HepG2 (cell line): Measurements from ENCODE around the gene TNFSF9. TPM values are rescaled to one million over a fixed set of nuclear protein-coding genes. Genes with fewer than 3 reads are reported as not detected.

ENCODE experiments used
- AGO1 ChIP-seq: fragments of 200-400 bp; formaldehyde crosslinking; IDR thresholded peaks from 2 replicates; pipeline ENCODE4 v1.6.1; 2017; ENCODE audit warnings: mild to moderate bottlenecking, low read depth, low read length, moderate library complexity; ENCODE audit not compliant: poor library complexity, severe bottlenecking
- CREB1 ChIP-seq, 2 experiments: fragments of 450-650 bp in 1 of 2; IDR thresholded peaks; 2 replicates each; pipeline ENCODE4 v1.6.1; 2016 to 2017; ENCODE audit warnings: control low read depth in 1 of 2, mild to moderate bottlenecking in 1 of 2, missing compliant biosample characterization in 1 of 2, missing genetic modification characterization in 1 of 2
- EHMT2 ChIP-seq: fragments of 200-600 bp; sonication (generic); IDR thresholded peaks from 2 replicates; pipeline ENCODE4 v1.7.0; 2017; ENCODE audit warnings: antibody characterized with exemption, low read depth, low read length, borderline replicate concordance
- ELF1 ChIP-seq: sonication (generic); formaldehyde crosslinking; IDR thresholded peaks from 2 replicates; pipeline ENCODE4 v1.4.0; 2020; ENCODE audit warnings: missing genetic modification reagents
- ETV5 ChIP-seq: IDR thresholded peaks from 2 replicates; pipeline ENCODE4 v1.6.1; 2018; ENCODE audit warnings: missing biosample characterization, missing genetic modification reagents, inconsistent platforms, borderline replicate concordance
- FOSL1 ChIP-seq: sonication (generic); formaldehyde crosslinking; IDR thresholded peaks from 2 replicates; pipeline ENCODE4 v1.9.0; 2021; ENCODE audit warnings: missing genetic modification reagents, borderline replicate concordance
- GABPB1 ChIP-seq: IDR thresholded peaks from 2 replicates; pipeline ENCODE4 v1.6.1; 2016; ENCODE audit warnings: mild to moderate bottlenecking, missing genetic modification reagents, moderate library complexity, missing compliant biosample characterization
- KDM6A ChIP-seq: IDR thresholded peaks from 2 replicates; pipeline ENCODE4 v1.6.1; 2016; ENCODE audit warnings: low read depth
- MZF1 ChIP-seq: sonication (generic); formaldehyde crosslinking; IDR thresholded peaks from 2 replicates; pipeline ENCODE4 v1.8.1; 2023; ENCODE audit warnings: mild to moderate bottlenecking, missing genetic modification reagents, borderline replicate concordance
- PCBP1 ChIP-seq: fragments of 200-400 bp; formaldehyde crosslinking; IDR thresholded peaks from 2 replicates; pipeline ENCODE4 v1.6.1; 2017; ENCODE audit warnings: mild to moderate bottlenecking, low read depth, low read length, borderline replicate concordance
- PHF21A ChIP-seq: sonication (generic); formaldehyde crosslinking; IDR thresholded peaks from 2 replicates; pipeline ENCODE4 v1.5.0; 2020; ENCODE audit warnings: mild to moderate bottlenecking, missing genetic modification reagents
- RAD21 ChIP-seq: fragments of 450-650 bp; formaldehyde crosslinking; IDR thresholded peaks from 2 replicates; pipeline ENCODE4 v1.5.0; 2020; ENCODE audit warnings: mild to moderate bottlenecking
- SRSF9 ChIP-seq: fragments of 200-400 bp; formaldehyde crosslinking; IDR thresholded peaks from 2 replicates; pipeline ENCODE4 v1.6.1; 2018; ENCODE audit warnings: borderline replicate concordance, mild to moderate bottlenecking, low read depth, low read length; ENCODE audit not compliant: insufficient read depth, poor library complexity, severe bottlenecking
- ZFP41 ChIP-seq: sonication (generic); formaldehyde crosslinking; IDR thresholded peaks from 2 replicates; pipeline ENCODE4 v1.4.0; 2020; ENCODE audit warnings: mild to moderate bottlenecking, missing genetic modification reagents, borderline replicate concordance
- ZMYM2 ChIP-seq: sonication (generic); formaldehyde crosslinking; IDR thresholded peaks from 2 replicates; pipeline ENCODE4 v1.8.0; 2022; ENCODE audit warnings: mild to moderate bottlenecking, missing genetic modification reagents
- ZNF556 ChIP-seq: sonication (generic); formaldehyde crosslinking; IDR thresholded peaks from 2 replicates; pipeline ENCODE4 v1.4.0; 2020; ENCODE audit warnings: mild to moderate bottlenecking, missing genetic modification reagents, borderline replicate concordance
- ZNF703 ChIP-seq: sonication (generic); formaldehyde crosslinking; IDR thresholded peaks from 2 replicates; pipeline ENCODE4 v1.5.1; 2020; ENCODE audit warnings: missing genetic modification reagents, mild to moderate bottlenecking, moderate library complexity, borderline replicate concordance
- polyA plus RNA-seq, 8 experiments: library from polyadenylated mRNA; depleted of rRNA in 3 of 8; stranded (reverse) in 7 of 8; unstranded in 1 of 8; fragments of >200 nt; fragmentation: Illumina TruSeq in 4 of 8; extraction: Trizol in 4 of 8; gene quantifications; 2 replicates each; pipeline versions ENCODE4 v1.2.1 to v1.2.3, GENCODE V29; 2011 to 2016; ENCODE audit warnings: low read depth in 4 of 8, missing spikeins in 1 of 8, mixed read lengths in 1 of 8; ENCODE audit not compliant: insufficient read depth in 1 of 8
- total RNA-seq, 5 experiments: library from RNA; depleted of rRNA; stranded (reverse); fragments of >200 nt; fragmentation: Illumina TruSeq; extraction: Trizol; gene quantifications; 2 replicates each; pipeline ENCODE4 v1.2.3, GENCODE V29; 2016; ENCODE audit warnings: low read depth in 1 of 5
- TF ChIP-seq, protein P1 (sequence below): sonication (generic); formaldehyde crosslinking; IDR thresholded peaks from 2 replicates; pipeline ENCODE4 v1.4.0; 2020; ENCODE audit warnings: missing genetic modification reagents
- TF ChIP-seq, protein P2 (sequence below): sonication (generic); formaldehyde crosslinking; IDR thresholded peaks from 2 replicates; pipeline ENCODE4 v1.5.0; 2020; ENCODE audit warnings: missing genetic modification reagents
- TF ChIP-seq, protein P3 (sequence below): sonication (generic); formaldehyde crosslinking; IDR thresholded peaks from 2 replicates; pipeline ENCODE4 v1.4.0; 2020; ENCODE audit warnings: missing genetic modification reagents
- TF ChIP-seq, protein P4 (sequence below): sonication (generic); formaldehyde crosslinking; IDR thresholded peaks from 2 replicates; pipeline ENCODE4 v1.5.0; 2020; ENCODE audit warnings: missing genetic modification reagents, mild to moderate bottlenecking, borderline replicate concordance
- TF ChIP-seq, protein P5 (sequence below): IDR thresholded peaks from 2 replicates; pipeline ENCODE4 v1.6.1; 2016; ENCODE audit warnings: missing genetic modification reagents, missing compliant biosample characterization

The TNFSF9 gene
- total and polyA plus RNA-seq, 2 of the 13 experiments (the other 11 are each of a cell fraction or from before 2014, with no cell fraction given) = 1.0 to 1.8 TPM

DNA sequence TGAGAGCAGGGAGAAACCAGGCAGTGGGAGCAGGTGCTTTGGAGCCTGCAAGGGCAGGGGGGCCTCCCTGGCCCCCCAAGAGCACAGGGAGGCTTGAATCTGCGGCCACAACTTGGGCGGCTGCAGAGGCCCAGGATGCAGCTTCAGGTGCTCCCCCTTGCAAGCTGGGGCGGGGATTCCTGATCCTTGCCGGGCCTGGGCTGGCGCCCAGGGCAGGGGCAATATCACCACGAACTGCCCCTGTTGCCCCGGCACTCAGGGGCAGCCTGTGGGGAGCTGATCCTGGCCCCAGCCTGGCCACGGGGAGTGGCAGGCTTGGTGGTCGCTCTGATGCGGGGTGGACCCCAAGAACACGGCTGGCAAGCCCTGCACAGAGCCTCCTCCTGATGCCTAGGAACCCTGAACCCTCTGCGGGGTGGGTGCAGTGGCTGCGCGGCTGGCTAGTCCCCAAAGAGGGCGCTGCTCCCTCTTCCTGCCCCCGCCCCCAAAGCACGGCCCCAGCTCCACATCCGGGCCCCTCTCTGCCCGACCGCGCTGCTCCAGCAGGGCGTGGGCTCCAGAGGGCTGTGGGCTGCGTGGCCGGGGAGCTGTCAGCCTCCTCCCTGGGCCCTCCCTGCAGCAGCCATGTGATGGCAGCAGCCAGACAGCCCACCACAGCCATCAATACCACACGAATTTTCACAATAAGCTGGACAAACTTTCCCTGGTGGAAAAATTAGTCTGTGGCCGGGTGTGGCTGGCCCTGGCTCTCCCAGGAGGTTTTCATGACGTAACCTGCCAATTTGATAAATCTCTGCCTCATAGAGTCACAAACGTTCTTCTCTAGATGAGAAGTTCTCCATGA is 21.0 kb downstream of the TNFSF9 start (continued):
- TF ChIP-seq MZF1 (CRISPR knock-in tag) (0 out of 2 replicates have a peak, but pooled peaks have one; percentile 26), ZMYM2 (CRISPR knock-in tag) (no peak), ZNF556 (0 out of 2 replicates have a peak, but pooled peaks have one; percentile 26), EHMT2 (no peak), PCBP1 (no peak), GABPB1 (CRISPR knock-in tag) (peak; percentile 85), AGO1 (no peak), RAD21 (CRISPR knock-in tag) (peak; percentile 41; the same call in 1 of the 2 replicates), CREB1 (IDR thresholded peaks at IDR 0.05) (no peak), CREB1 (CRISPR knock-in tag; IDR thresholded peaks at IDR 0.05) (no peak), ZFP41 (CRISPR knock-in tag) (no peak), SRSF9 (no peak), PHF21A (CRISPR knock-in tag) (no peak), ZNF703 (CRISPR knock-in tag) (no peak), KDM6A (CRISPR knock-in tag) (no peak), ELF1 (peak; percentile 29; the same call in 1 of the 2 replicates), FOSL1 (CRISPR knock-in tag) (no peak), ETV5 (CRISPR knock-in tag) (peak; percentile 82)
- TF ChIP-seq, protein P1, sequence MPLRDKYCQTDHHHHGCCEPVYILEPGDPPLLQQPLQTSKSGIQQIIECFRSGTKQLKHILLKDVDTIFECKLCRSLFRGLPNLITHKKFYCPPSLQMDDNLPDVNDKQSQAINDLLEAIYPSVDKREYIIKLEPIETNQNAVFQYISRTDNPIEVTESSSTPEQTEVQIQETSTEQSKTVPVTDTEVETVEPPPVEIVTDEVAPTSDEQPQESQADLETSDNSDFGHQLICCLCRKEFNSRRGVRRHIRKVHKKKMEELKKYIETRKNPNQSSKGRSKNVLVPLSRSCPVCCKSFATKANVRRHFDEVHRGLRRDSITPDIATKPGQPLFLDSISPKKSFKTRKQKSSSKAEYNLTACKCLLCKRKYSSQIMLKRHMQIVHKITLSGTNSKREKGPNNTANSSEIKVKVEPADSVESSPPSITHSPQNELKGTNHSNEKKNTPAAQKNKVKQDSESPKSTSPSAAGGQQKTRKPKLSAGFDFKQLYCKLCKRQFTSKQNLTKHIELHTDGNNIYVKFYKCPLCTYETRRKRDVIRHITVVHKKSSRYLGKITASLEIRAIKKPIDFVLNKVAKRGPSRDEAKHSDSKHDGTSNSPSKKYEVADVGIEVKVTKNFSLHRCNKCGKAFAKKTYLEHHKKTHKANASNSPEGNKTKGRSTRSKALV (CRISPR knock-in tag) = no peak
- TF ChIP-seq, protein P2, sequence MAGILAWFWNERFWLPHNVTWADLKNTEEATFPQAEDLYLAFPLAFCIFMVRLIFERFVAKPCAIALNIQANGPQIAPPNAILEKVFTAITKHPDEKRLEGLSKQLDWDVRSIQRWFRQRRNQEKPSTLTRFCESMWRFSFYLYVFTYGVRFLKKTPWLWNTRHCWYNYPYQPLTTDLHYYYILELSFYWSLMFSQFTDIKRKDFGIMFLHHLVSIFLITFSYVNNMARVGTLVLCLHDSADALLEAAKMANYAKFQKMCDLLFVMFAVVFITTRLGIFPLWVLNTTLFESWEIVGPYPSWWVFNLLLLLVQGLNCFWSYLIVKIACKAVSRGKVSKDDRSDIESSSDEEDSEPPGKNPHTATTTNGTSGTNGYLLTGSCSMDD = no peak
- TF ChIP-seq, protein P3, sequence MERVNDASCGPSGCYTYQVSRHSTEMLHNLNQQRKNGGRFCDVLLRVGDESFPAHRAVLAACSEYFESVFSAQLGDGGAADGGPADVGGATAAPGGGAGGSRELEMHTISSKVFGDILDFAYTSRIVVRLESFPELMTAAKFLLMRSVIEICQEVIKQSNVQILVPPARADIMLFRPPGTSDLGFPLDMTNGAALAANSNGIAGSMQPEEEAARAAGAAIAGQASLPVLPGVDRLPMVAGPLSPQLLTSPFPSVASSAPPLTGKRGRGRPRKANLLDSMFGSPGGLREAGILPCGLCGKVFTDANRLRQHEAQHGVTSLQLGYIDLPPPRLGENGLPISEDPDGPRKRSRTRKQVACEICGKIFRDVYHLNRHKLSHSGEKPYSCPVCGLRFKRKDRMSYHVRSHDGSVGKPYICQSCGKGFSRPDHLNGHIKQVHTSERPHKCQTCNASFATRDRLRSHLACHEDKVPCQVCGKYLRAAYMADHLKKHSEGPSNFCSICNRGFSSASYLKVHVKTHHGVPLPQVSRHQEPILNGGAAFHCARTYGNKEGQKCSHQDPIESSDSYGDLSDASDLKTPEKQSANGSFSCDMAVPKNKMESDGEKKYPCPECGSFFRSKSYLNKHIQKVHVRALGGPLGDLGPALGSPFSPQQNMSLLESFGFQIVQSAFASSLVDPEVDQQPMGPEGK (CRISPR knock-in tag) = peak; percentile 89
- TF ChIP-seq, protein P4, sequence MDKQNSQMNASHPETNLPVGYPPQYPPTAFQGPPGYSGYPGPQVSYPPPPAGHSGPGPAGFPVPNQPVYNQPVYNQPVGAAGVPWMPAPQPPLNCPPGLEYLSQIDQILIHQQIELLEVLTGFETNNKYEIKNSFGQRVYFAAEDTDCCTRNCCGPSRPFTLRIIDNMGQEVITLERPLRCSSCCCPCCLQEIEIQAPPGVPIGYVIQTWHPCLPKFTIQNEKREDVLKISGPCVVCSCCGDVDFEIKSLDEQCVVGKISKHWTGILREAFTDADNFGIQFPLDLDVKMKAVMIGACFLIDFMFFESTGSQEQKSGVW (CRISPR knock-in tag) = no peak
- TF ChIP-seq, protein P5, sequence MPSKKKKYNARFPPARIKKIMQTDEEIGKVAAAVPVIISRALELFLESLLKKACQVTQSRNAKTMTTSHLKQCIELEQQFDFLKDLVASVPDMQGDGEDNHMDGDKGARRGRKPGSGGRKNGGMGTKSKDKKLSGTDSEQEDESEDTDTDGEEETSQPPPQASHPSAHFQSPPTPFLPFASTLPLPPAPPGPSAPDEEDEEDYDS (CRISPR knock-in tag) = no peak
